Uterus (tissue), 4 donors: Measurements from ENCODE around the gene SLC6A17. TPM values are rescaled to one million over a fixed set of nuclear protein-coding genes. Genes with fewer than 3 reads are reported as not detected.
A peak's percentile ranks its signal among the peaks of the same experiment; 100 is the strongest.

Experiments used
- DNase-seq, 2 donors: peaks; one replicate each; pipeline ENCODE4 v3.0.0-alpha.2; 2019 to 2020
- H3K27ac ChIP-seq, 2 donors: fragments of 200-600 bp; sonication (generic); 1 replicate in 1 of 2; 2 replicates in 1 of 2; pipeline ENCODE4 v1.5.1; 2016 to 2018
- H3K27me3 ChIP-seq, 2 donors: fragments of 200-600 bp; sonication (generic); one replicate each; pipeline ENCODE4 v1.5.1; 2018 to 2019; ENCODE audit warnings: control low read depth in 1 of 2
- H3K36me3 ChIP-seq, 2 donors: fragments of 200-600 bp; sonication (generic); one replicate each; pipeline ENCODE4 v1.5.1; 2019; ENCODE audit warnings: control low read depth in 1 of 2
- H3K4me1 ChIP-seq, 2 donors: fragments of 200-600 bp; sonication (generic); one replicate each; pipeline ENCODE4 v1.5.1; 2018 to 2019; ENCODE audit warnings: control low read depth in 1 of 2
- H3K4me3 ChIP-seq, 2 donors: fragments of 200-600 bp; sonication (generic); 1 replicate in 1 of 2; 2 replicates in 1 of 2; pipeline ENCODE4 v1.5.1; 2018 to 2019; ENCODE audit warnings: mild to moderate bottlenecking in 1 of 2
- H3K9me3 ChIP-seq, 2 donors: fragments of 200-600 bp; sonication (generic); one replicate each; pipeline ENCODE4 v1.5.1; 2019; ENCODE audit warnings: control low read depth in 1 of 2
- POLR2A ChIP-seq, 2 donors: fragments of 450-650 bp; IDR thresholded peaks; one replicate each; pipeline ENCODE4 v1.6.1; 2016; ENCODE audit warnings: antibody characterized with exemption in 2 of 2, mild to moderate bottlenecking in 1 of 2, moderate library complexity in 1 of 2
- intact Hi-C: fragments of 100-400 bp; cut with DNase I; formaldehyde crosslinking; loops from one replicate; pipeline ENCODE4 v1.15.1; 2023; ENCODE audit warnings: low total_unique reads
- total RNA-seq, 4 donors: library from RNA; depleted of rRNA in 3 of 4; stranded (reverse); fragments of >200 nt in 3 of 4; gene quantifications; one replicate each; pipeline versions ENCODE4 v1.1.0 to v1.2.4, GENCODE V29; 2014 to 2023
- TF ChIP-seq, protein P1 (sequence below), 4 experiments: fragments of 200-600 bp in 2 of 4; fragments of 450-650 bp in 2 of 4; sonication (generic) in 2 of 4; IDR thresholded peaks; one replicate each; pipeline ENCODE4 v1.5.1; 2016 to 2019; ENCODE audit warnings: antibody characterized with exemption in 4 of 4, mild to moderate bottlenecking in 2 of 4, moderate library complexity in 1 of 4
- donor health status: DM: yes; HTN: yes; CAD: no.

Gene SLC6A17
- total RNA-seq, 4 donors from 2014 or later, result 0.07 to 0.15 TPM; not detected in 2

GRCh38 chr1:110186558-110186957 lies 36.3 kb downstream of the SLC6A17 start:
- H3K27ac ChIP-seq, result peak overlapping the region in 1 of 2 donors; percentile 40
- TF ChIP-seq, protein P1, sequence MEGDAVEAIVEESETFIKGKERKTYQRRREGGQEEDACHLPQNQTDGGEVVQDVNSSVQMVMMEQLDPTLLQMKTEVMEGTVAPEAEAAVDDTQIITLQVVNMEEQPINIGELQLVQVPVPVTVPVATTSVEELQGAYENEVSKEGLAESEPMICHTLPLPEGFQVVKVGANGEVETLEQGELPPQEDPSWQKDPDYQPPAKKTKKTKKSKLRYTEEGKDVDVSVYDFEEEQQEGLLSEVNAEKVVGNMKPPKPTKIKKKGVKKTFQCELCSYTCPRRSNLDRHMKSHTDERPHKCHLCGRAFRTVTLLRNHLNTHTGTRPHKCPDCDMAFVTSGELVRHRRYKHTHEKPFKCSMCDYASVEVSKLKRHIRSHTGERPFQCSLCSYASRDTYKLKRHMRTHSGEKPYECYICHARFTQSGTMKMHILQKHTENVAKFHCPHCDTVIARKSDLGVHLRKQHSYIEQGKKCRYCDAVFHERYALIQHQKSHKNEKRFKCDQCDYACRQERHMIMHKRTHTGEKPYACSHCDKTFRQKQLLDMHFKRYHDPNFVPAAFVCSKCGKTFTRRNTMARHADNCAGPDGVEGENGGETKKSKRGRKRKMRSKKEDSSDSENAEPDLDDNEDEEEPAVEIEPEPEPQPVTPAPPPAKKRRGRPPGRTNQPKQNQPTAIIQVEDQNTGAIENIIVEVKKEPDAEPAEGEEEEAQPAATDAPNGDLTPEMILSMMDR (IDR thresholded peaks at IDR 0.05), result no peak
- no peak for TF ChIP-seq POLR2A (IDR thresholded peaks at IDR 0.05)

GRCh38 chr1:110187139-110187890 lies 37.0 kb downstream of the SLC6A17 start:
- DNase-seq, result no peak
- Histone ChIP-seq H3K9me3 (no peaks in the 10 kb centered on the region), H3K4me3 (no peak overlapping the region), H3K4me1 (no peaks in the 10 kb centered on the region), H3K36me3 (no peaks in the 10 kb centered on the region), H3K27me3 (no peaks in the 10 kb centered on the region), H3K27ac (peak overlapping the region; percentile 9 to 62)
- TF ChIP-seq, protein P1 (IDR thresholded peaks at IDR 0.05), result no peak
- no peak for TF ChIP-seq POLR2A (IDR thresholded peaks at IDR 0.05)
- intact Hi-C loops, result no loop called here

More at GRCh38 chr1:110186558-110186957, 36.3 kb downstream of the SLC6A17 start:
- intact Hi-C loops, result no loop called here
- H3K9me3 ChIP-seq, result no peaks in the 10 kb centered on the region
- H3K4me1 ChIP-seq, result no peaks in the 10 kb centered on the region
- no peaks in the 10 kb centered on the region for H3K27me3 ChIP-seq
- H3K36me3 ChIP-seq, result no peaks in the 10 kb centered on the region
- no peak for DNase-seq
- H3K4me3 ChIP-seq, result no peak overlapping the region

- H3K4me3 ChIP-seq, result no peak overlapping the region
- intact Hi-C loops, result no loop called here
- H3K27me3 ChIP-seq, result no peaks in the 10 kb centered on the region
- H3K9me3 ChIP-seq, result no peaks in the 10 kb centered on the region
- H3K27ac ChIP-seq, result peak overlapping the region; percentile 9 to 62
- DNase-seq, result peak; percentile 41 to 43
- TF ChIP-seq, protein P1 (IDR thresholded peaks at IDR 0.05), result no peak
- no peak for TF ChIP-seq POLR2A (IDR thresholded peaks at IDR 0.05)
- H3K36me3 ChIP-seq, result no peaks in the 10 kb centered on the region
- H3K4me1 ChIP-seq, result no peaks in the 10 kb centered on the region
Measured at GRCh38 chr1:110188035-110188618, 37.8 kb downstream of the SLC6A17 start.

GRCh38 chr1:110189181-110189580 lies 38.9 kb downstream of the SLC6A17 start:
- intact Hi-C loops, result no loop called here
- Histone ChIP-seq H3K4me3 (no peak overlapping the region), H3K9me3 (no peaks in the 10 kb centered on the region), H3K27me3 (no peaks in the 10 kb centered on the region), H3K27ac (peak overlapping the region in 1 of 2 donors; percentile 62), H3K4me1 (no peaks in the 10 kb centered on the region), H3K36me3 (no peaks in the 10 kb centered on the region)
- no peak for DNase-seq
- no peak for TF ChIP-seq POLR2A (IDR thresholded peaks at IDR 0.05)
- TF ChIP-seq, protein P1 (IDR thresholded peaks at IDR 0.05), result no peak

GRCh38 chr1:110190282-110190929 lies 40.1 kb downstream of the SLC6A17 start:
- Histone ChIP-seq H3K27ac (no peak overlapping the region), H3K4me1 (no peaks in the 10 kb centered on the region)
- DNase-seq, result no peak

More at GRCh38 chr1:110190282-110190929, 40.1 kb downstream of the SLC6A17 start:
- no peak overlapping the region for H3K4me3 ChIP-seq
- H3K27me3 ChIP-seq, result no peaks in the 10 kb centered on the region
- H3K36me3 ChIP-seq, result no peaks in the 10 kb centered on the region
- TF ChIP-seq, protein P1 (IDR thresholded peaks at IDR 0.05), result no peak
- TF ChIP-seq POLR2A (IDR thresholded peaks at IDR 0.05), result no peak
- intact Hi-C loops, result no loop called here
- H3K9me3 ChIP-seq, result no peaks in the 10 kb centered on the region
